Mesenchymal stem cell (in vitro differentiated cells and primary cell): ENCODE measurements around the gene GARRE1.
A peak's percentile ranks its signal among the peaks of the same experiment; 100 is the strongest.
"Not testable (repeated sequence)": the region's sequence is repeated elsewhere in the genome, so short reads cannot be mapped to it uniquely, and the experiment has no call there.

Experiments
- DNase-seq: peaks from one replicate; pipeline ENCODE4 v3.0.0-alpha.2; 2013
- H2AFZ ChIP-seq: one replicate; pipeline ENCODE4 v1.6.1; 2013; ENCODE audit warnings: low read depth, mild to moderate bottlenecking, control low read depth, inconsistent platforms, low read length, moderate library complexity
- H2AK5ac ChIP-seq: 2 replicates; pipeline ENCODE4 v1.6.1; 2013; ENCODE audit warnings: low read length, moderate library complexity, mild to moderate bottlenecking, inconsistent platforms; ENCODE audit not compliant: severe bottlenecking
- H2BK120ac ChIP-seq: one replicate; pipeline ENCODE4 v1.6.1; 2013; ENCODE audit warnings: low read depth, mild to moderate bottlenecking, inconsistent platforms, low read length, moderate library complexity
- H2BK12ac ChIP-seq, 2 experiments: one replicate each; pipeline ENCODE4 v1.6.1; 2013; ENCODE audit warnings: inconsistent platforms in 2 of 2, low read length in 2 of 2, mild to moderate bottlenecking in 2 of 2, moderate library complexity in 2 of 2, control low read depth in 1 of 2
- H2BK15ac ChIP-seq: one replicate; pipeline ENCODE4 v1.6.1; 2013; ENCODE audit warnings: mild to moderate bottlenecking, low read depth, inconsistent platforms; ENCODE audit not compliant: poor library complexity, severe bottlenecking
- H2BK5ac ChIP-seq: 2 replicates; pipeline ENCODE4 v1.6.1; 2013; ENCODE audit warnings: low read depth, mild to moderate bottlenecking, low read length, control low read depth, inconsistent platforms; ENCODE audit not compliant: poor library complexity, severe bottlenecking
- H3K14ac ChIP-seq, 2 experiments: one replicate each; pipeline ENCODE4 v1.6.1; 2013; ENCODE audit warnings: inconsistent platforms in 2 of 2, low read length in 2 of 2, control low read depth in 1 of 2, mild to moderate bottlenecking in 1 of 2, moderate library complexity in 1 of 2
- H3K18ac ChIP-seq, 2 experiments: one replicate each; pipeline ENCODE4 v1.6.1; 2013; ENCODE audit warnings: inconsistent platforms in 2 of 2, low read length in 2 of 2, control low read depth in 1 of 2, low read depth in 1 of 2, mild to moderate bottlenecking in 1 of 2
- H3K23ac ChIP-seq, 2 experiments: one replicate each; pipeline ENCODE4 v1.6.1; 2013; ENCODE audit warnings: inconsistent platforms in 2 of 2, low read length in 2 of 2, mild to moderate bottlenecking in 2 of 2, moderate library complexity in 2 of 2, control low read depth in 1 of 2
- H3K27ac ChIP-seq: 2 replicates; pipeline ENCODE4 v1.5.1; 2013; ENCODE audit warnings: mild to moderate bottlenecking, moderate library complexity, low read length, control low read depth, inconsistent platforms; ENCODE audit not compliant: poor library complexity, severe bottlenecking
- H3K27me3 ChIP-seq, 2 experiments: 2 replicates each; pipeline versions ENCODE4 v1.6.1 to v1.7.0; 2013; ENCODE audit warnings: low read length in 2 of 2, mild to moderate bottlenecking in 2 of 2, moderate library complexity in 2 of 2, control low read depth in 1 of 2, inconsistent platforms in 1 of 2; ENCODE audit not compliant: control insufficient read depth in 1 of 2, insufficient read depth in 1 of 2
- H3K36me3 ChIP-seq, 2 experiments: 2 replicates each; pipeline versions ENCODE4 v1.6.1 to v1.7.0; 2013; ENCODE audit warnings: low read length in 2 of 2, control low read depth in 1 of 2, inconsistent platforms in 1 of 2, low read depth in 1 of 2, mild to moderate bottlenecking in 1 of 2; ENCODE audit not compliant: insufficient read depth in 2 of 2, control insufficient read depth in 1 of 2
- H3K4ac ChIP-seq, 2 experiments: one replicate each; pipeline ENCODE4 v1.6.1; 2013; ENCODE audit warnings: inconsistent platforms in 2 of 2, low read length in 2 of 2, mild to moderate bottlenecking in 2 of 2, moderate library complexity in 2 of 2, control low read depth in 1 of 2, low read depth in 1 of 2
- H3K4me1 ChIP-seq: 2 replicates; pipeline ENCODE4 v1.6.1; 2013; ENCODE audit warnings: low read depth, low read length, control low read depth; ENCODE audit not compliant: control insufficient read depth, insufficient read depth
- H3K4me2 ChIP-seq: 2 replicates; pipeline ENCODE4 v1.6.1; 2013; ENCODE audit warnings: low read length, mild to moderate bottlenecking, inconsistent platforms; ENCODE audit not compliant: poor library complexity, severe bottlenecking
- H3K4me3 ChIP-seq, 2 experiments: 2 replicates each; pipeline versions ENCODE4 v1.5.1 to v1.7.0; 2013; ENCODE audit warnings: low read length in 2 of 2, mild to moderate bottlenecking in 2 of 2, control low read depth in 1 of 2, low read depth in 1 of 2; ENCODE audit not compliant: insufficient read depth in 1 of 2
- H3K79me1 ChIP-seq: replicated peaks from 2 replicates; pipeline ENCODE4 v1.6.1; 2013; ENCODE audit warnings: mild to moderate bottlenecking, control low read depth, low read length, inconsistent platforms; ENCODE audit not compliant: poor library complexity, severe bottlenecking
- H3K9ac ChIP-seq: 2 replicates; pipeline ENCODE4 v1.7.0; 2013; ENCODE audit warnings: mild to moderate bottlenecking, low read length, moderate library complexity
- H3K9me3 ChIP-seq: 2 replicates; pipeline ENCODE4 v1.7.0; 2013; ENCODE audit warnings: mild to moderate bottlenecking, low read length; ENCODE audit not compliant: control insufficient read depth
- H4K8ac ChIP-seq: one replicate; pipeline ENCODE4 v1.6.1; 2013; ENCODE audit warnings: inconsistent platforms, mild to moderate bottlenecking, low read length, moderate library complexity
- H4K91ac ChIP-seq: one replicate; pipeline ENCODE4 v1.6.1; 2013; ENCODE audit warnings: mild to moderate bottlenecking, low read length, inconsistent platforms
- WGBS: methylation state at CpG from one replicate; pipeline ENCODE4 v1.1.7; 2013; ENCODE audit warnings: mixed read lengths; 5-methylcytosine and 5-hydroxymethylcytosine counted together

GARRE1 gene

DNA sequence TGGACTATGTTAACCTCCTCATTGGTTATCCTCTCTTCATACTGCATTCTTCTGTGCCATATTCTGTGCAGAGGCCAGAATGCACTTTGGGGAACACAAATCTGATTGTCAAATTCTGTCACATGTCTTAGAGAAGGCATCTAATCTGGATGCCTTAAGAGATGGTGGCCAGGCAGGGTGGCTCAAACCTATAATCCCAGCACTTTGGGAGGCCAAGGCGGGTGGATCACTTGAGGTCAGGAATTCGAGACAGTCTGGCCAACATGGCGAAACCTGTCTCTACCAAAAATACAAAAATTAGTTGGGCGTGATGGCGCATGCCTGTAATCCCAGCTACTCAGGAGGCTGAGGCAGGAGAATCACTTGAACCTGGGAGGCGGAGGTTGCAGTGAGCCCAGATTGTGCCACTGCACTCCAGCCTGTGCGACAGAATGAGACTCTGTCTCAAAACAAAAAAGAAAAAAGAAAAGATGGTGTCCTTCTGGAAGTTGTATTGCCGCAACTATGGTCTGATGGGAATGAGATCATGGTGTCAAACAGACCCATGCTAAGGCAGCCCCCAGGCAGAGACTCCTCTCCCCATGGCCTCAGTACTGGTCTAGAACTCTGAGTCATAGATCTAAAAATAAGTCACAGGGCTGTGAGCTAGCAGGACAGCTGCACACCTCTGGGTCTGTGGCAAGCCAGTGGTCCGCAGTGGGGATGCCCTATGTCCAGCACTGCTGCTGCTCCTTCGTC, 11.0 kb upstream of the GARRE1 start:
- H2BK15ac ChIP-seq, H3K79me1 ChIP-seq, H2AFZ ChIP-seq, H3K36me3 ChIP-seq, H2AK5ac ChIP-seq, H3K14ac ChIP-seq, H3K23ac ChIP-seq, H4K91ac ChIP-seq, H3K27me3 ChIP-seq, H3K9ac ChIP-seq, H2BK120ac ChIP-seq, H2BK5ac ChIP-seq, H3K9me3 ChIP-seq, H3K4me2 ChIP-seq, H2BK12ac ChIP-seq, H3K4me3 ChIP-seq, H4K8ac ChIP-seq, H3K27ac ChIP-seq, H3K4ac ChIP-seq: not testable (repeated sequence)
- DNase-seq = peak; percentile 88
- WGBS = 87% methylated on average over 10 of the region's 10 CpGs
- Histone ChIP-seq H3K4me1 (peaks cover 13% of the 10 kb centered on the region), H3K18ac (peak overlapping the region in 1 of 2 experiments; percentile 21)

DNA sequence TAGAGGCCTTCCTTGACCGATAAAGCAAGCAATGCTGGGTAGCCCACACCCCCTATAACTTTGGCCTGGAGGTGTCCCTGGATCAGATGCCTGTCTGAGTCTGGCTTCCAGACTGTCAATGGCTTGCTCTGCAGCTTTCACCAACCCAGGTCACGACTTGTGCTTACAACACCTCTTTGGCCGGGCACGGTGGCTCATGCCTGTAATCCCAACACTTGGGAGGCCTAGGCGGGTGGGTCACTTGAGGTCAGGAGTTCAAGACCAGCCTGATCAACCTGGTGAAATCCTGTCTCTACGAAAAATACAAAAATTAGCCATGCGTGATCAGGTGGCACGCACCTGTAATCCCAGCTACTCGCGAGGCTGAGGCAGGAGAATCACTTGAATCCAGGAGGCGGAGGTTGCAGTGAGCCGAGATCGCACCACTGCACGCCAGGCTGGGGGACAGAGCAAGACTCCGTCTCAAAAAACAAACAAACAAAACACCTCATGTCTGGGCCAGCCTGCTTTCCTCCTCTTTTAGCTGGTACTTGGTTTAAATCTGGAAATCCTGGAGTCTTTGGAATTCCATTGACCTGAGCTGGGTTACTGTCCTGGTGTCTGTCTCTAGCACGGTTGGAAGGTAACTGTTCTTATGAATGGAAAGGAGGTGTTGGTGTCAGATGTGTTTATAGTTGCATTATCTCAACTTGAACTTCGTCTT, 10.3 kb upstream of the GARRE1 start:
- H3K4me2 ChIP-seq = no peak overlapping the region
- H3K4me1 ChIP-seq = peaks cover 13% of the 10 kb centered on the region
- H4K91ac ChIP-seq = no peak overlapping the region
- no peak overlapping the region for H2BK5ac ChIP-seq
- no peak overlapping the region for H3K4me3 ChIP-seq
- no peaks in the 10 kb centered on the region for H3K9me3 ChIP-seq
- no peak overlapping the region for H3K4ac ChIP-seq
- 84% methylated on average over 13 of the region's 17 CpGs for WGBS
- no peak overlapping the region for H3K27ac ChIP-seq
- H3K18ac ChIP-seq = no peak overlapping the region
- H4K8ac ChIP-seq = no peak overlapping the region
- DNase-seq = no peak
- H3K79me1 ChIP-seq = no peaks in the 10 kb centered on the region
- no peak overlapping the region for H2AK5ac ChIP-seq
- no peaks in the 10 kb centered on the region for H3K36me3 ChIP-seq
- H3K14ac ChIP-seq = peak overlapping the region in 1 of 2 experiments; percentile 10
- H2BK120ac ChIP-seq = no peak overlapping the region
- no peak overlapping the region for H3K9ac ChIP-seq
- H2BK12ac ChIP-seq = no peak overlapping the region
- no peak overlapping the region for H2BK15ac ChIP-seq
- no peak overlapping the region for H2AFZ ChIP-seq
- no peaks in the 10 kb centered on the region for H3K27me3 ChIP-seq
- no peak overlapping the region for H3K23ac ChIP-seq

DNA sequence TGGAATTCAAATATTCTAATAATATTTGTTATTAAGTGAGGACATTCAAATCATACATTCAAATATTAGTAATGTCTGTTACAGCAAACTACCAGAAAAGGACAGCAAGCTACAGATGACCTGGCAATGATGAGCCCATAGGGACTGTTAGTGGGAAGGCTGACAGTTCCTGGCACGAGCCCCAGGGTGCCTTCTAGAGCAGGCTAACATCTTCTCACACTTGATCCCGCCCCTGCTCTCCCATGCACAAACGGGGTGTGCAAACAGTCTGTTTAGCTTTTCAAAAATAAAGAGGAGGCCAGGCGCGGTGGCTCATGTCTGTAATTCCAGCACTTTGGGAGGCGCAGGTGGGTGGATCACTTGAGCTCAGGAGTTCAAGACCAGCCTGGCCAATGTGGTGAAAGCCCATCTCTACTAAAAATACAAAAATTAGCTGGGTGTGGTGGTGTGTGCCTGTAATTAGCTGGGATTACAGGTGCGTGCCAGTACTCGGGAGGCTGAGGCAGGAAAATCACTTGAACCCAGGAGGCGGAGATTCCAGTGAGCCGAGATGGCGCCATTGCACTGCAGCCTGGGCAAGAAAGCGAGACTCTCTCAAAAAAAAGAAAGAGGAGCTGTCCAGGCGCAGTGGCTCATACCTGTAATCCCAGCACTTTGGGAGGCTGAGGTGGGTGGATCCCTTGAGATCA, 9.6 kb upstream of the GARRE1 start:
- Histone ChIP-seq H3K4me2 (no peak overlapping the region), H2BK120ac (no peak overlapping the region), H3K79me1 (no peaks in the 10 kb centered on the region), H2BK12ac (no peak overlapping the region), H3K18ac (no peak overlapping the region), H3K4ac (no peak overlapping the region), H3K27ac (no peak overlapping the region), H4K8ac (no peak overlapping the region), H2BK15ac (no peak overlapping the region), H3K9ac (no peak overlapping the region), H3K4me1 (peaks cover 13% of the 10 kb centered on the region), H3K36me3 (no peaks in the 10 kb centered on the region), H2BK5ac (no peak overlapping the region), H2AK5ac (no peak overlapping the region), H3K23ac (no peak overlapping the region), H4K91ac (no peak overlapping the region), H3K27me3 (no peaks in the 10 kb centered on the region), H3K4me3 (no peak overlapping the region), H3K9me3 (no peaks in the 10 kb centered on the region), H2AFZ (no peak overlapping the region), H3K14ac (no peak overlapping the region)
- DNase-seq = no peak
- WGBS = 94% methylated on average over 13 of the region's 13 CpGs

DNA sequence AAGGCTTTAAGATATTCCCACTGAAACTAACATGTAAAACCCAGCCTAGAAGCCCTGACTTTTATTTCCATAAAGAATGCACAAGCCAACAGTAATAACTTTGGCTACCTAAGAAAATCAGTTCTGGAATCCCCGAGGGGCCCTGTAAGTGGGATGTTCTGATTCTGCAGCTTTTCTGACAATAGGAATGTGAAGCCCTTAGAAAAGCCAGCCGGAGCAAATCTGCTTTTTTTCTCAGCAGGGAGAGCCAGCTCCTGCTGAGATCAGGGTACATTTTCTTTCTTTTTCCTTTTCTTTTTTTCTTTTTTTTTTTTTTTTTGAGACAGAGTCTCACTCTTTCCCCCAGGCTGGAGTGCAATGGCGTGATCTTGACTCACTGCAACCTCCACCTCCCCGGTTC, 8.0 kb upstream of the GARRE1 start:
- peak overlapping the region; percentile 58 for H3K27ac ChIP-seq
- H2AK5ac ChIP-seq = no peak overlapping the region
- no peak overlapping the region for H3K18ac ChIP-seq
- H3K4me2 ChIP-seq = no peak overlapping the region
- H3K4me3 ChIP-seq = no peak overlapping the region
- no peak overlapping the region for H2AFZ ChIP-seq
- no peak overlapping the region for H3K9ac ChIP-seq
- H3K27me3 ChIP-seq = no peaks in the 10 kb centered on the region
- H3K36me3 ChIP-seq = no peaks in the 10 kb centered on the region
- H2BK15ac ChIP-seq = no peak overlapping the region
- H4K91ac ChIP-seq = no peak overlapping the region
- no peak overlapping the region for H2BK120ac ChIP-seq
- no peak overlapping the region for H2BK12ac ChIP-seq
- no peak overlapping the region for H4K8ac ChIP-seq
- WGBS = 79% methylated on average over 3 of the region's 4 CpGs
- H3K23ac ChIP-seq = no peak overlapping the region
- no peak for DNase-seq
- no peak overlapping the region for H2BK5ac ChIP-seq
- no peaks in the 10 kb centered on the region for H3K9me3 ChIP-seq
- H3K4ac ChIP-seq = no peak overlapping the region
- peaks cover 13% of the 10 kb centered on the region for H3K4me1 ChIP-seq
- no peaks in the 10 kb centered on the region for H3K79me1 ChIP-seq
- H3K14ac ChIP-seq = no peak overlapping the region
